Upper lobe of right lung (tissue), 1 donor: ENCODE measurements around the gene CNNM3. TPM values are rescaled to one million over a fixed set of nuclear protein-coding genes. Genes with fewer than 3 reads are reported as not detected.

Experiments
- ATAC-seq: fragments of 200-7000 bp; cut with Tn5 transposase; one replicate; pipeline ENCODE4 v1.9.1; 2020; ENCODE audit warnings: mild to moderate bottlenecking, moderate library complexity
- DNase-seq: peaks from one replicate; pipeline ENCODE4 v3.0.0-alpha.2; 2020
- H3K27ac ChIP-seq: fragments of 200-600 bp; one replicate; pipeline ENCODE4 v1.8.0; 2022
- H3K27me3 ChIP-seq: fragments of 200-600 bp; one replicate; pipeline ENCODE4 v1.8.0; 2022; ENCODE audit warnings: mild to moderate bottlenecking
- H3K36me3 ChIP-seq: fragments of 200-600 bp; one replicate; pipeline ENCODE4 v1.8.0; 2022
- H3K4me1 ChIP-seq: fragments of 200-600 bp; one replicate; pipeline ENCODE4 v1.8.0; 2022
- H3K4me3 ChIP-seq: fragments of 200-600 bp; one replicate; pipeline ENCODE4 v1.8.0; 2022; ENCODE audit warnings: mild to moderate bottlenecking
- H3K9me3 ChIP-seq: fragments of 200-600 bp; one replicate; pipeline ENCODE4 v1.8.0; 2022
- intact Hi-C: fragments of 100-400 bp; cut with DNase I; formaldehyde crosslinking; loops from one replicate; pipeline ENCODE4 v1.11.0; 2022
- long read RNA-seq: library from polyadenylated mRNA; unstranded; transcript quantifications from one replicate; pipeline ENCODE4 v2.0.0, GENCODE V29; 2021
- total RNA-seq: library from RNA; stranded (reverse); fragmentation: NEBNext Ultra II Directional; extraction: Animal tissue kit (Norgen Biotek cat#: 25700); gene quantifications from one replicate; pipeline ENCODE4 v1.2.1, GENCODE V29; 2021
- TF ChIP-seq, protein P1 (sequence below): fragments of 200-600 bp; IDR thresholded peaks from one replicate; pipeline ENCODE4 v1.8.0; 2022; ENCODE audit warnings: antibody characterized with exemption
- donor health status: DM: no; HTN: yes; CAD: no; lungs with severe emphysema.

CNNM3 gene
- total RNA-seq = 34.1 TPM
- long read RNA-seq, transcript CNNM3-201 (8 exons, 3,447 nt) = major isoform, 68 of 111 reads
- long read RNA-seq, partial matches to known transcripts = 19 of 111 reads
- long read RNA-seq, other reads (novel, unspliced or antisense) = 21 of 111 reads

DNA sequence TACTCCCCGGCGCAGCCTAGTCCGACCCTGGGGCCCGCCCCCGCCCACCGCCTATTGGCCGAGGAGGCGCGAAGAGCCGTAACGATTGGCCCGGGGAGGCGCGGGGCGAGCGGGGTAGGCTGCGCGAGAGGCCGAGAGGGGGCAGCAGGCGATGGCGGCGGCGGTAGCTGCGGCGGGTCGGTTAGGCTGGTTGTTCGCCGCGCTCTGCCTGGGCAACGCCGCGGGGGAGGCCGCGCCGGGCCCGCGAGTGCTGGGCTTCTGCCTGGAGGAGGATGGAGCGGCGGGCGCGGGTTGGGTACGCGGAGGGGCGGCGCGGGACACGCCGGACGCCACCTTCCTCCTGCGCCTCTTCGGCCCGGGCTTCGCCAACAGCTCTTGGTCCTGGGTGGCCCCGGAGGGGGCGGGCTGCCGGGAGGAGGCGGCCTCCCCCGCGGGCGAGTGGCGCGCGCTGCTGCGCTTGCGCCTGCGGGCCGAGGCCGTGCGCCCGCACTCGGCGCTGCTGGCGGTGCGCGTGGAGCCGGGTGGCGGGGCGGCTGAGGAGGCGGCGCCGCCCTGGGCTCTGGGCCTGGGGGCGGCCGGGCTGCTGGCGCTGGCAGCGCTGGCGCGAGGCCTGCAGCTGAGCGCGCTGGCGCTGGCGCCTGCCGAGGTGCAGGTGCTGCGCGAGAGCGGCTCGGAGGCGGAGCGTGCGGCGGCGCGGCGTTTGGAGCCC is at the start of gene CNNM3:
Gene CNNM3 (plus strand): TSS at position 142 of the 709 bp plus-strand sequence. CDS start 10 bp downstream, at position 152.
- Histone ChIP-seq H3K36me3 (no peaks in the 10 kb centered on the region), H3K9me3 (no peaks in the 10 kb centered on the region), H3K27ac (peak within 1 kb of the TSS; percentile 87), H3K4me3 (peak within 1 kb of the TSS; percentile 80), H3K27me3 (no peaks in the 10 kb centered on the region), H3K4me1 (peaks cover 48% of the 10 kb centered on the region)
- DNase-seq (peak; percentile 99), ATAC-seq (peak; percentile 97)
- TF ChIP-seq, protein P1, sequence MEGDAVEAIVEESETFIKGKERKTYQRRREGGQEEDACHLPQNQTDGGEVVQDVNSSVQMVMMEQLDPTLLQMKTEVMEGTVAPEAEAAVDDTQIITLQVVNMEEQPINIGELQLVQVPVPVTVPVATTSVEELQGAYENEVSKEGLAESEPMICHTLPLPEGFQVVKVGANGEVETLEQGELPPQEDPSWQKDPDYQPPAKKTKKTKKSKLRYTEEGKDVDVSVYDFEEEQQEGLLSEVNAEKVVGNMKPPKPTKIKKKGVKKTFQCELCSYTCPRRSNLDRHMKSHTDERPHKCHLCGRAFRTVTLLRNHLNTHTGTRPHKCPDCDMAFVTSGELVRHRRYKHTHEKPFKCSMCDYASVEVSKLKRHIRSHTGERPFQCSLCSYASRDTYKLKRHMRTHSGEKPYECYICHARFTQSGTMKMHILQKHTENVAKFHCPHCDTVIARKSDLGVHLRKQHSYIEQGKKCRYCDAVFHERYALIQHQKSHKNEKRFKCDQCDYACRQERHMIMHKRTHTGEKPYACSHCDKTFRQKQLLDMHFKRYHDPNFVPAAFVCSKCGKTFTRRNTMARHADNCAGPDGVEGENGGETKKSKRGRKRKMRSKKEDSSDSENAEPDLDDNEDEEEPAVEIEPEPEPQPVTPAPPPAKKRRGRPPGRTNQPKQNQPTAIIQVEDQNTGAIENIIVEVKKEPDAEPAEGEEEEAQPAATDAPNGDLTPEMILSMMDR = peak; percentile 65
- intact Hi-C loops = no loop called here

DNA sequence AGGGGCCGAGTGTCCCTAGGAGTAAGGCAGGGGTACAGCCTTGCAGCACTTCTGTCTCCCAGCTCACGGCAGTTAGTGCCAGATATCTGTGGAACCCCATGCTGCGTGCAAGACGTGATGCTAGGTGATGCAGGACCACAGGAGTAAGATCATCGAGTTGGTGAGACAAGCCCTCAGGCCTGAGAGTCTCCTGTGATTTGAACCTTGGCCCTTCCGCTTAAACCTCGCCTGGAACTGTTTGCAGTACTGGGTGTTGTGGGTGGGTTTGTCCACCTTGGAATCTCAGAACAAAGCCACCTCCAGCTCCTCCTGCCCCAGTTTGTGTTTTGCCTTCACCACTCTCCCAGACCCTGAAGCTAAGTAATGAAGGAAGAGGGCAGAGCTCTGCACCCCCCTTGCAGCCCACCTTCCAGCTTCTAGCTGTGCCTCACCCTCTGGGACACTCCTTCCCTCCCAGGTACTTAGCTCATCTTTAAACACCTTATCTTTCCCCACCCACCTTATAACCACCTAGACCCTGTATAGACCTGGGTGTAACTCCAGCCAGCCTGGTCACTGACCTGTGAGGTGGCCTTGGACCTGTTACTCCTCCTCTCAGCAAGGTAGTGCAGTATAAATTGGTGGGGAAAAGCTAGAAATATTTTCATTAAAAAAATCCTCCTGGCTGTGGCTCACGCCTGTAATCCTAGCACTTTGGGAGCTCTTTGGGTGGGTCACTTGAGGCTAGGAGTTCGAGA is 48.8 kb upstream of the CNNM3 start:
- intact Hi-C loops = no loop called here
- TF ChIP-seq, protein P1 = no peak
- Histone ChIP-seq H3K36me3 (no peaks in the 10 kb centered on the region), H3K27me3 (no peaks in the 10 kb centered on the region), H3K27ac (no peak overlapping the region), H3K4me3 (no peak overlapping the region), H3K4me1 (peaks cover 26% of the 10 kb centered on the region), H3K9me3 (no peaks in the 10 kb centered on the region)
- ATAC-seq (no peak), DNase-seq (no peak)

DNA sequence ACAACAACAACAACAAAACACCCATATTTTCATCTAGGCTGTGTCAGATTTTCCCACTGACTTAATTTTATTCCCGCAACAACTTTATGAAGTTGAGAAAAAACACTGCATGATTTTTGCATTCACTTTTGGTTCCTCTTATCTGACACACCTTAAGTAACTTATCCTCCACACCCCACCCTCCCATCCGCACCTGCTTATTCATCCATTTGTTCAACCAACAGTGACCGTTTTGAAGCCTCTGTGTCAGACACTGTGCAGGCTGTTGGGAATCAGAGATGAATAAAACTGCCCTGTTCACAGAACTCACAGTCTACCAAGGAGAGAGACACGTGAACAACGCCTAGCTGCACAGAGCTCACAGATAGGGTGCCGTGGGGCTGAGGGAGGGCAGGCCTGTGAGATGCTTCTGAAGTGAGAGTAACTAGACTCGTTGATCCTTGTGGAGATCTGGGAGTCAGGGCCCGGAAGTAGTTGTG is 47.9 kb upstream of the CNNM3 start:
- TF ChIP-seq, protein P1 = no peak
- Histone ChIP-seq H3K36me3 (no peaks in the 10 kb centered on the region), H3K27ac (no peak overlapping the region), H3K4me3 (no peak overlapping the region), H3K4me1 (peaks cover 22% of the 10 kb centered on the region), H3K9me3 (no peaks in the 10 kb centered on the region), H3K27me3 (no peaks in the 10 kb centered on the region)
- intact Hi-C loops = no loop called here
- DNase-seq (no peak), ATAC-seq (no peak)

DNA sequence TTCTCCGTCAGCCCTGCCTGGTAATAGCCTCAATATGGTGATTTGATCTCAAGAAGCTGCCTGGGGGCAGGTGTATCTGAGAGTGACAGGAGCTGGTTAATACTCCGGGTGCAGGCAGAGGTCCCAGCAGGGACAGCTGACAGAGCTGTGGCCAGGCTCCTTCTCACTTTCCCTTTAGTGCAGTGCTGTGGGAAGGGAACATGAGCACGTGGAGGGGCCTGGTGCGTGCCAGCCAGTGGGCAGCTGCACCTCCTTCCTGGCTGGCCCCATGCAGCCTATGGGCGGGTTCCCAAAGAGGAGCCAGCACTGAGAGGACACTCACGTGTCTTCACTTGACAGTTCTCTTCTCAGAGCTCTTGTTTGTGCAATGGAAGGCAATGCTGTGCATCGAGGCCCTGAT is 46.3 kb upstream of the CNNM3 start:
- peak; percentile 79 for DNase-seq
- Histone ChIP-seq H3K27ac (no peak overlapping the region), H3K27me3 (no peaks in the 10 kb centered on the region)

DNA sequence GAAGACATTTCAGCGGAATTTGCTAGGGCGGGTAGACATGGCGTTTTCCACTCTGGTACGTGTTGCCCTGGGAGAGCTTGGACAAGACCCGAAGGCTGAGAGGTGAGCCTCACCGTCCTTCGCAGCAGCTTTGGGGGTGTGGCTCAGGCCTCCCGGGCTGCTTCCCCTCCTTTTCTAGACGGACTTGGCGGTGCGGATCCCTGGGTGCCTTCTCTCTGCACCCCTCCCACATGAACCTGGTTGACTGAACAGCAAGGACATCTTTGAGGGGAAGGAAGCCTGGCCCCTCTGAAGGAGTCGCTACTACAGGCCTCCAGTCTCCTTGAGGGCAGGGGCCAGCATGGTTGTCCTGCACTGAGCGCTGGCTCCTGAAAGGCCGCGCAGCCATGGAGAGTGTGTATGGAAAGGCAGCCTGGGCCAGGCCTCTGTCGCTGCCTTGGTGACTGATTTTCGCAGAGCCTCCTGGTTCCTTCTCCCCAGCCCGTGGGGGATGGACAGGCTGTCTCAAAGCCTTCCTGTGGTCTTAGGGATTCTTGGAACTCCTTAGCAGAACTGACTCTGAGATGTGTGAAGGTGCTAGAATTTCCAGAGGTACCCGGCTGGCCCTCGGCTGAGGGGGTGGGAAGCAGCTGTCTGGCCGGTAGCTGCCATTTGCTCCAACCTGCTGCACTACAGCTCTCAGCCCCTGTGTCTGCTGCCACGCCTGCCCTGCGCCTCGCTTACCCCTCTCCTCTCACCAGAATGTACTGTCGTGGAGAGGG is 45.4 kb upstream of the CNNM3 start:
- Histone ChIP-seq H3K4me3 (no peak overlapping the region), H3K36me3 (no peaks in the 10 kb centered on the region), H3K27me3 (no peaks in the 10 kb centered on the region), H3K9me3 (no peaks in the 10 kb centered on the region), H3K4me1 (peaks cover 6% of the 10 kb centered on the region), H3K27ac (no peak overlapping the region)
- intact Hi-C loops = no loop called here
- TF ChIP-seq, protein P1 = no peak
- ATAC-seq (no peak), DNase-seq (no peak)

More for the DNA sequence above, 46.3 kb upstream of the CNNM3 start:
- no peaks in the 10 kb centered on the region for H3K9me3 ChIP-seq
- H3K4me1 ChIP-seq = peaks cover 10% of the 10 kb centered on the region
- intact Hi-C loops = no loop called here
- no peak overlapping the region for H3K4me3 ChIP-seq
- no peaks in the 10 kb centered on the region for H3K36me3 ChIP-seq
- TF ChIP-seq, protein P1 = no peak
- peak; percentile 79 for ATAC-seq
